Activated T-helper 17 cell treated with anti-CD3 and anti-CD28 coated beads, Interleukin-2, amount 50 U/mL, for 72 hours (primary cell): ENCODE results near the gene TRIM59. TPM values are rescaled to one million over a fixed set of nuclear protein-coding genes. Genes with fewer than 3 reads are reported as not detected.
A peak's percentile ranks its signal among the peaks of the same experiment; 100 is the strongest.

Source experiments
- ATAC-seq: fragments of 150-1000 bp; cut with Tn5 transposase; replicated peaks from 2 replicates; pipeline ENCODE4 v1.10.0; 2021; ENCODE audit warnings: mild to moderate bottlenecking, moderate library complexity
- H3K27ac Mint-ChIP-seq: one replicate; pipeline ENCODE4 v1.8.0; 2022; ENCODE audit warnings: mixed read lengths
- H3K27me3 Mint-ChIP-seq: one replicate; pipeline ENCODE4 v1.8.0; 2022; ENCODE audit warnings: mixed read lengths
- H3K36me3 Mint-ChIP-seq: one replicate; pipeline ENCODE4 v1.8.0; 2022; ENCODE audit warnings: low read depth, mild to moderate bottlenecking, mixed read lengths
- H3K4me1 Mint-ChIP-seq: one replicate; pipeline ENCODE4 v1.8.0; 2022; ENCODE audit warnings: mixed read lengths
- H3K4me3 Mint-ChIP-seq: one replicate; pipeline ENCODE4 v1.8.0; 2022; ENCODE audit warnings: mild to moderate bottlenecking, mixed read lengths
- H3K9me3 Mint-ChIP-seq: one replicate; pipeline ENCODE4 v1.8.0; 2022; ENCODE audit warnings: mixed read lengths
- total RNA-seq, 2 donors: library from RNA; stranded (reverse); gene quantifications; one replicate each; pipeline ENCODE4 v1.2.3, GENCODE V29; 2022

TRIM59 gene
- total RNA-seq, 2 donors from 2014 or later, result 39.2 to 41.1 TPM

DNA sequence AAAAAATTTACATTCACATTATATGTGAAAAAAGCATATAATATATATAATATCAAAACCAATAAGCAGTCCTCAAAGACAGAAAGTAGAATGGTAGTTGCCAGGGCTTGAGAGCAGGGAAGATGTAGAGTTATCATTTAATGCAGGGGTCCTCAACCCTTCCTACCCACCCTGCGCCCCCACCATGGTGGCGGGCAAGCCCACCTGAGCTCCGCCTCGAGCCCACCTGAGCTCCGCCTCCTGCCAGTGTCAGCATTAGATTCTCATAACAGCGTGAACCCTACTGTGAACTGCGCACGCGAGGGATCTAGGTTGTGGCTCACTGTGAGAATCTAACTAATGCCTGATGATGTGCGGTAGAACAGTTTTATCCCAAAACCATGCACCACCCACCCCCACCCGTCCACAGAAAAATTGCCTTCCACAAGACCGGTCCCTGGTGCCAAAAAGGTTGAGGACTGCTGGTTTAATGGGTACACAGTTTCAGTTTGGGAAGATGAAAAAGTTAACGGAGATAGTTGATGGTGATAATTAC is 3.0 kb downstream of the TRIM59 start:
- H3K27ac Mint-ChIP-seq, result no peak overlapping the region
- peaks cover 73% of the 10 kb centered on the region for H3K36me3 Mint-ChIP-seq
- H3K4me1 Mint-ChIP-seq, result peaks cover 17% of the 10 kb centered on the region
- H3K4me3 Mint-ChIP-seq, result peak overlapping the region; percentile 95
- H3K27me3 Mint-ChIP-seq, result no peaks in the 10 kb centered on the region
- no peaks in the 10 kb centered on the region for H3K9me3 Mint-ChIP-seq
- no peak for ATAC-seq

- Mint-ChIP-seq H3K27me3 (no peaks in the 10 kb centered on the region), H3K27ac (no peak overlapping the region), H3K9me3 (no peaks in the 10 kb centered on the region), H3K4me3 (peak overlapping the region; percentile 33), H3K4me1 (peaks cover 17% of the 10 kb centered on the region), H3K36me3 (peaks cover 81% of the 10 kb centered on the region)
- no peak for ATAC-seq
Measured at GRCh38 chr3:160445854-160446253, 3.7 kb downstream of the TRIM59 start.

- Mint-ChIP-seq H3K9me3 (no peaks in the 10 kb centered on the region), H3K4me3 (peak overlapping the region; percentile 15), H3K27me3 (no peaks in the 10 kb centered on the region), H3K27ac (peak overlapping the region; percentile 49), H3K4me1 (peaks cover 22% of the 10 kb centered on the region), H3K36me3 (peaks cover 91% of the 10 kb centered on the region)
- ATAC-seq, result no peak
Measured at GRCh38 chr3:160444411-160444810, 5.2 kb downstream of the TRIM59 start.

DNA sequence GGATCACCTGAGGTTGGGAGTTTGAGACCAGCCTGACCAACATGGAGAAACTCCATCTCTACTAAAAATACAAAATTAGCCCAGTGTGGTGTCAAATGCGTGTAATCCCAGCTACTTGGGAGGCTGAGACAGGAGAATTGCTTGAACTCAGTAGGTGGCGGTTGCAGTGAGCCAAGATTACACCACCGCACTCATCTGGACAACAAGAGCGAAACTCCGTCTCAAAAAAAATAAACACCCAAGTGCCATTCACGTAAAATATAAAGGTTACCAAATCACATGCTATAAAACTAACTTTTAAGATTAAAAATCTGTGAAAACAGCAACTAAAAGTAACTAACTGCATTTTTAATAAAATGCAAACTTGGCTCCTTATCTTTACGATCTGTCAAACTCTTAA is 8.9 kb downstream of the TRIM59 start:
- Mint-ChIP-seq H3K4me3 (no peak overlapping the region), H3K9me3 (no peaks in the 10 kb centered on the region), H3K36me3 (peaks cover 94% of the 10 kb centered on the region), H3K4me1 (peaks cover 36% of the 10 kb centered on the region), H3K27ac (no peak overlapping the region), H3K27me3 (no peaks in the 10 kb centered on the region)
- no peak for ATAC-seq

DNA sequence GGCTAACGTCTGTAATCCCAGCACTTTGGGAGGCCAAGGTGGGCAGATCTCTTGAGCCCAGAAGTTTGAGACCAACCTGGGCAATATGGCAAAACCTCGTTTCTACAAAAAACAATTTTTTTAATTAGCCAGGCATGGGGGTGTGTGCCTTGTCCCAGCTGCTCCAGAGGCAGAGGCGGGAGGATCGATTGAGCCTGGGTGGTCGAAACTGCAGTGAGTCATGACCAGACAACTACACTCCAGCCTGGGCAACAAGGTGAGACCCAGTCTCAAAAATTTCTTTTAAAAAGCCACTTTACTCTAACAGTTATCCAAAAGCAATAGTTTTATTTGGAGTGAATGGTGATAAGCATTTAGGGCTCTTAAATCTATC is 12.5 kb downstream of the TRIM59 start:
- Mint-ChIP-seq H3K4me1 (peaks cover 28% of the 10 kb centered on the region), H3K27me3 (no peaks in the 10 kb centered on the region), H3K9me3 (no peaks in the 10 kb centered on the region), H3K27ac (no peak overlapping the region), H3K4me3 (peak overlapping the region; percentile 13), H3K36me3 (peaks cover 100% of the 10 kb centered on the region)
- ATAC-seq, result peak; percentile 65

DNA sequence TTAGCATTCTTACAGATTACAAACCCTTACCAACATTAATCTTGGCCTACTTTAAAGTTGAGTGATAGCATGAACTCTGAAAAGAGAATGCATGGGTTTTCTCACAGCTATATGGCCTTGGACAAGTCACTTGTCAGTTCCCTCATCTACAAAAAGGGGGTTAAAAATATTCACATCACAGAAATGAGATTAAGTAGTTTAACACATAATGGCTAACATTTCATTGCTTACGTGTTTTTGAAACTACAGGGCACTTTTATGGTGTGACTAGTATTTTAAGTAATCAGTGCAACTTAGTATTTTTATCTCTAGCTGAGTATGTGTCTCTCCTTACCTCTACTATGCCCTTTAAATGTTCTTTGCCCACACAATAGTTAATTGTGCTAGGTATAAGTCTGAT is 13.8 kb downstream of the TRIM59 start:
- H3K4me3 Mint-ChIP-seq, result no peak overlapping the region
- H3K36me3 Mint-ChIP-seq, result peaks cover 100% of the 10 kb centered on the region
- ATAC-seq, result no peak
- no peak overlapping the region for H3K27ac Mint-ChIP-seq
- no peaks in the 10 kb centered on the region for H3K27me3 Mint-ChIP-seq
- peaks cover 24% of the 10 kb centered on the region for H3K4me1 Mint-ChIP-seq
- no peaks in the 10 kb centered on the region for H3K9me3 Mint-ChIP-seq

GRCh38 chr3:160435095-160435494 is 14.5 kb downstream of the TRIM59 start:
- no peak for ATAC-seq
- H3K27me3 Mint-ChIP-seq, result no peaks in the 10 kb centered on the region
- peaks cover 100% of the 10 kb centered on the region for H3K36me3 Mint-ChIP-seq
- H3K4me3 Mint-ChIP-seq, result no peak overlapping the region
- H3K4me1 Mint-ChIP-seq, result peaks cover 18% of the 10 kb centered on the region
- H3K27ac Mint-ChIP-seq, result no peak overlapping the region
- no peaks in the 10 kb centered on the region for H3K9me3 Mint-ChIP-seq

- Mint-ChIP-seq H3K9me3 (no peaks in the 10 kb centered on the region), H3K4me1 (peaks cover 13% of the 10 kb centered on the region), H3K4me3 (no peak overlapping the region), H3K36me3 (peaks cover 100% of the 10 kb centered on the region), H3K27ac (no peak overlapping the region), H3K27me3 (no peaks in the 10 kb centered on the region)
- no peak for ATAC-seq
Measured at GRCh38 chr3:160434071-160434470, 15.5 kb downstream of the TRIM59 start.

DNA sequence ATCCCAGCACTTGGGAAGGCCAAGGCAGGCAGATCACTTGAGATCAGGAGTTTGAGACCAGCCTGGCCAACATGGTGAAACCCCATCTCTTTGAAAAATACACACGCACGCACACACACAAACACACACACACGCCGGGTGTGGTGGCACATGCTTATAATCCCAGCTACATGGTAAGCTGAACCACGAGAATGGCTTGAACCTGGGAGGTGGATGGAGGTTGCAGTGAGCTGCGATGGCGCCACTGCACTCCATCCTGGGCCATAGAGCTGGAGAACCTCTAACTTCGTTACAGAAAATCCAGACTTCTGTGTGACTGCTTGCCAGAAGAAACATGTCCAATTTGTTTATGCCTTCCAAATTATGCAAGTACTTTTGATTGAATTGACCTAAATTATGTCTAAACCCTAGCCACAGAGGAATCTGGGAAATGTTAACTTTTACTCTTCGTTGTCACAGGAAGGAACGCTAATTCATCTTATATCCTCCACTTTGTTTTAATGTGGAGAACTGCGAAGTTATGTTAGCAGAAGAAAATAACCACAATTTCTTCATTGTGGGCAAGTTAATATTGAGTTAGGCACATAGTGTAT is 21.7 kb downstream of the TRIM59 start:
- Mint-ChIP-seq H3K27me3 (no peaks in the 10 kb centered on the region), H3K9me3 (no peaks in the 10 kb centered on the region), H3K27ac (no peak overlapping the region), H3K4me3 (no peak overlapping the region), H3K36me3 (peaks cover 100% of the 10 kb centered on the region), H3K4me1 (no peaks in the 10 kb centered on the region)
- ATAC-seq, result no peak

DNA sequence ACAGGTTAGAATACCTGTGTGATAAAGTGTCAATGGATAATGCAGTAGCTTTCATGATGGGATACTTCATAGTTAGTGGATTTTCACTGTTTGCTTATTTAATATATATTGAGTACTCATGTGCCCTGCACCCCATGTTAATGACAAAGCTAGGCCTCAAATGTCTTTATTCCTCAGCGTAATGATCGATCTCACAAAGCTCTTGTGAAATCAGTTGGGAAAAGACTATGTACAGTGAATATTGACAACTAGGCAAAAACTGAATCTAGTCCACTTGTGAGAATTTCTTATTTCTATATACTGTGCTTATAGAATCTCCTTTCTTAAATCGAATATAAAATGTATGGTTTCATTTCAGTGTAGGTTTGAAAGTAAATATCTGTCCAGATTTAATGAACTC is 32.3 kb downstream of the TRIM59 start:
- Mint-ChIP-seq H3K9me3 (no peaks in the 10 kb centered on the region), H3K36me3 (peaks cover 100% of the 10 kb centered on the region), H3K4me3 (no peak overlapping the region), H3K27me3 (no peaks in the 10 kb centered on the region), H3K27ac (no peak overlapping the region), H3K4me1 (peaks cover 10% of the 10 kb centered on the region)
- ATAC-seq, result no peak

DNA sequence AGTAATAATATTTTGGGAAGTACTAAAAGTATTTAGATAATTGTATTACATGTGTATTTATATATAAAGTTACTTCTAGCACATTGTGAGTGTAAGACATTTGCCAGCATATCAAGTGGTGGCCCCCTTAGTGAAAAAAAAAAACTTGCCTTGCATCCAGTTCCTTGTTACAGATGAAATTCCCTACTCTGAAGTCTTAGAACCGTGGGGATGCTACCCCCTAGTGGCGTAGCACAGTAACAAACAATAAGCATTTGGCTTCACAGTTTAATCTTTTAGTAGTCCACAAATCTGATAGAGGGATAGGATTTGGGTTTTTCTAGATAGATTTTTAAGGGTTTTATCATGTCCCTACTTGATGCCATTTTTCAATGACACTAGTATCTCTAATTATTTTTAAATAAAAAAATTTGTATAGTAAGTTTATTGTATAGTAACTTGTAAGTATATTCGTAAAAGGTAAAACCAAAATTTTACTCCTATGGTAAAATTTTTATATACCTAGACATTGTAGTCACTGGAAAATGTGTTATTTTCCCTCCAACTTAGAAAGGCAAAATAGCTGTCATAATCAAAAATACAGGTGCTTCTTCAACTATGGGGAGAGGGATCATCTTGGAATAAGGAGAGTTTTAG is 35.9 kb downstream of the TRIM59 start:
- Mint-ChIP-seq H3K9me3 (no peaks in the 10 kb centered on the region), H3K36me3 (peaks cover 81% of the 10 kb centered on the region)

GRCh38 chr3:160412477-160412876 is 37.1 kb downstream of the TRIM59 start:
- H3K9me3 Mint-ChIP-seq, result no peaks in the 10 kb centered on the region
- peaks cover 6% of the 10 kb centered on the region for H3K4me1 Mint-ChIP-seq
- ATAC-seq, result no peak
- no peak overlapping the region for H3K4me3 Mint-ChIP-seq
- H3K27me3 Mint-ChIP-seq, result no peaks in the 10 kb centered on the region
- H3K27ac Mint-ChIP-seq, result no peak overlapping the region
- H3K36me3 Mint-ChIP-seq, result peaks cover 81% of the 10 kb centered on the region

More for the DNA sequence above, 35.9 kb downstream of the TRIM59 start:
- peak; percentile 70 for ATAC-seq
- peaks cover 10% of the 10 kb centered on the region for H3K4me1 Mint-ChIP-seq
- H3K27ac Mint-ChIP-seq, result no peak overlapping the region
- no peak overlapping the region for H3K4me3 Mint-ChIP-seq
- no peaks in the 10 kb centered on the region for H3K27me3 Mint-ChIP-seq

GRCh38 chr3:160409812-160410610 is 39.6 kb downstream of the TRIM59 start:
- Mint-ChIP-seq H3K27me3 (no peaks in the 10 kb centered on the region), H3K4me1 (no peaks in the 10 kb centered on the region), H3K4me3 (no peak overlapping the region), H3K27ac (no peak overlapping the region), H3K9me3 (no peaks in the 10 kb centered on the region), H3K36me3 (peaks cover 80% of the 10 kb centered on the region)
- ATAC-seq, result no peak

DNA sequence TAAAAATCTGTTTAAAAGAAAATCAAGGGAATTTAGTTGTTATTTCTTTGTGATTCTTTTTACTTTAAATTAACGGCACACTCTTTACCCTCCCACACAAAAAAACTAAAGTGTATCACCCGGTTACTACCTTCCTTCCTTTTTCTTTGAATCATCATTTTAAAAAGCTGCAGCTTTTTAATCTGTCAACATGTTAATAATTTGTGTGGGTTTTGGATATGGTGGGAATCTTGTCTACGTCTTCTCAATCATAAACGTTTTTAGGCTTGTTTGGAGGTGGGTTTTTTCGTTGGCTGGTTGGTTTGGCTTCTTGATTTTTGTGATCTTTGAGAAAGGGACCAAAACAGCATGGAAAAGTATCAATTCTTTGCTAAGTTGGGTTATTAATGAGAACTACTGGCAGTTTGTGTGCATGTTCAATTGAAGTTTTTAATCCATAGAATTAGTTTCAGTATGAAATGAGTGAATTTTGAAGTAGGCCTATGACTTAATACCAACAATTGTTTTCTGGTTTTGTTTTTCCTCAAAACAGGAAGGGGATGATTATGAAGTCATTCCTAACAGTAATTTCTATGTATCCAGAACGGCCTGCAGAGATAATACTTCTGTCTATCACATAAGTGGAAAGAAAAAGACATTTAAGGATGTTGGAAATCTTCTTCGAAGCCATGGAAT is 45.7 kb downstream of the TRIM59 start:
- Mint-ChIP-seq H3K4me1 (peaks cover 30% of the 10 kb centered on the region), H3K27me3 (no peaks in the 10 kb centered on the region), H3K9me3 (no peaks in the 10 kb centered on the region), H3K36me3 (peaks cover 99% of the 10 kb centered on the region), H3K4me3 (peak overlapping the region; percentile 95), H3K27ac (peak overlapping the region; percentile 78)
- ATAC-seq, result no peak
